ENCODE results near the gene DLGAP4.

DLGAP4 gene

DNA sequence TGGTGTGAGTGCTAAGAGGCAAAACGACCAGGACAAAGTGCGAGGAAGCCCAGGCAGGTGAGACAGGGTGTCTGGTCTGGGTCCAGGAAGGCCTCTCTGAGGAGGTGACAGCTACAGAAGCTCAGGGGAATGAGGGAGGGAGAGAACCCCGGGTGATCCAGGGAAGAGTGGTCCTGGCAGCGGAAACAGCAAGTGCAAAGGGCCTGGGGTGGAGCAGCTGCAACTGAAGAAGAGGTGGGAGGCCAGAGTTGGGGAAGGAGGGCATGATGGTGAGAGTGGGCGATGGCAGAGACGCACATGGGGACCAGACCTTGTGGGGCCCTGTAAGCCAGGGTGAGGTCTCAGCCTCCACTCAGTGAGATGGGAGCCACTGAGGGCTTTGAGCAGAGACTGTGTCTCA lies 45.8 kb downstream of the DLGAP4 start:
- DNase-seq (ENCODE audit: low read depth) = no peak
- H3K4me3 ChIP-seq (ENCODE audit: low read depth, low read length) = no peak overlapping the region
- TF ChIP-seq, protein P1, sequence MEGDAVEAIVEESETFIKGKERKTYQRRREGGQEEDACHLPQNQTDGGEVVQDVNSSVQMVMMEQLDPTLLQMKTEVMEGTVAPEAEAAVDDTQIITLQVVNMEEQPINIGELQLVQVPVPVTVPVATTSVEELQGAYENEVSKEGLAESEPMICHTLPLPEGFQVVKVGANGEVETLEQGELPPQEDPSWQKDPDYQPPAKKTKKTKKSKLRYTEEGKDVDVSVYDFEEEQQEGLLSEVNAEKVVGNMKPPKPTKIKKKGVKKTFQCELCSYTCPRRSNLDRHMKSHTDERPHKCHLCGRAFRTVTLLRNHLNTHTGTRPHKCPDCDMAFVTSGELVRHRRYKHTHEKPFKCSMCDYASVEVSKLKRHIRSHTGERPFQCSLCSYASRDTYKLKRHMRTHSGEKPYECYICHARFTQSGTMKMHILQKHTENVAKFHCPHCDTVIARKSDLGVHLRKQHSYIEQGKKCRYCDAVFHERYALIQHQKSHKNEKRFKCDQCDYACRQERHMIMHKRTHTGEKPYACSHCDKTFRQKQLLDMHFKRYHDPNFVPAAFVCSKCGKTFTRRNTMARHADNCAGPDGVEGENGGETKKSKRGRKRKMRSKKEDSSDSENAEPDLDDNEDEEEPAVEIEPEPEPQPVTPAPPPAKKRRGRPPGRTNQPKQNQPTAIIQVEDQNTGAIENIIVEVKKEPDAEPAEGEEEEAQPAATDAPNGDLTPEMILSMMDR (conservative IDR thresholded peaks at IDR 0.05; ENCODE audit: low read depth, low read length) = no peak

DNA sequence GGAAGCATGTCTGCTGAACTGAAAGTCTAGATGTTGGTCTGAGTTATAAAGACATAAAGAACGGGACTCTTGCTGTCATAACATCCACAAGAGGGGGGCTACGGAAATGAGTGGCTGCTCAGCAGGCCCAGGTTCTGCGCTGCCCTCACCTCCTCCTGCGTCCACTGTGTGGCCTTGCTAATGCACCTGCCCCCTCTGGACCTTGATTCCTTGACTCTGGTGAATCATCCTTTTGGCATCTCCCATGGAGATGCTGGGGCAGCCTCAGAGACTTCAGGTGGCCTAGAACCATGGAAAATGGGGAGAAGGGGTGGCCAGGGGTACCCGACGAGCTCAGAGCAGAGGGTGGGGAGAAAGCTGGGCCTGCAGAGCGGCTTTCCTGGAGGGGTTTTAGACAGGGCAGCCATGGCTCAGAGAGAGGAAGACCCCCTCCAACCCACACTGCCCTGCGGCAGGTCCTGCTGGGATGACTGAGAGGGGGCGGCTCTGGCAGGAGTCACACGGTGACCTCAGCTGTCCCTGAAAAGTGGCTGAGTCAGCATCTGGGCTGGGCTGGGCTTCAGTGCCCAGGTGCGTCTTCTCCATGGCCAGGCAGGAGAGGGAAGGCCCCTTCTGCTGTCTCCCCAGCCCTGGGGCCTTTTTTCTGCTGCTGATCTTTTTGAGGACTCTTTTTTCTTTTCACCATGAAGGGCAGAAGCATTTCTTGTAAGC lies 46.9 kb downstream of the DLGAP4 start:
- H3K4me3 ChIP-seq (ENCODE audit: low read depth, low read length) = no peak overlapping the region
- DNase-seq (ENCODE audit: low read depth) = no peak
- TF ChIP-seq, protein P1 (conservative IDR thresholded peaks at IDR 0.05; ENCODE audit: low read depth, low read length) = no peak

DNA sequence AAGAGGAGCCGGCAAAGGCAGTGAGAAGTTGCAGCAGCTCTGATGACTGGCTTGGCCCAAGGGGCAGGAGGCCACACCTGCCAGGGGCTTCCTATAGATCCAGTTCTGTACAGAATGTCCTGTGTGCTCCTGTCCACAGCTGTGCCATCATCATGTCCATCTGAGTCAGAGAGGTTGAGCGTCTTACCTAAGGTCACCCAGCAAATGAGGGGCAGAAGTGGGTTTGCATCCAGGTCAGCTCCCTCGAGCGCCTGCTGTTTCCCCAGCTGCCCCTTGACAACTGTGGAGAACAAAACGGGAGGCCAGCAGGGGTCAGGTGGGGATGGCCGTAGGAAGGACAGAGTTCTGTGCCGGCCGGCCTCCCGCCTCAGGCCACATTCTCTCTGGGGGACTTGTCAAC lies 47.6 kb downstream of the DLGAP4 start:
- TF ChIP-seq, protein P1 (conservative IDR thresholded peaks at IDR 0.05; ENCODE audit: low read depth, low read length) = no peak
- H3K4me3 ChIP-seq (ENCODE audit: low read depth, low read length) = no peak overlapping the region
- no peak for DNase-seq (ENCODE audit: low read depth)

DNA sequence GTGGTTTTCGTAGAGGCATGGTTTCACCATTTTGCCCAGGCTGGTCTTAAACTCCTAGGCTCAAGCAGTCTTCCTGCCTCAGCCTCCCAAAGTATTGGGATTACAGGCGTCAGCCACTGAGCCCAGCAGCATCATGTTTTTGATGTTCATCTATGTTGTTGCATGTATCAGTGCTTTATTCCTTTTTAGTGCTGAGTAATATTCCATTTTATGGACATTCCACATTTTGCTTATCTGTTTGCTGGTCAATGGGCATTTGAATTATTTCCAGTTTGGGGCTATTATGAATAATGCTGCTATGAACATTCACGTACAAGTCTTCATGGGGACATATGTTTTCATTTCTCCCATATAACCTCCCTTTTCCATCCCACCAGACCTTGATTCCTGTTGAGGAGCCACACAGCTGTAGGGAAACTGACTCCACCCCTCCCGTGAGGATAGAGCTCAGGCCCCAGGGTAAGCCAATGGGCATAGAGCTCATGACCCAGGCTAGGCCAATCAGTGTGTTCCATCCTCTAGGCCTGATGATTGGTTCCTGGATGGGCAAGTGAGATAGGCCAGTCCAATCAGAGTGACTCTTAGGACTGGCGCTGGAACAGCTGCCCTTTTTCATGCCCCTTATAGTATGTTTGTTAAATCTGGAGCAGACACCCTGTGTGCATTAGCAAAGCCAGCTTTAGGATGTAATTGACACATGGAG lies 49.5 kb downstream of the DLGAP4 start:
- TF ChIP-seq, protein P1 (conservative IDR thresholded peaks at IDR 0.05; ENCODE audit: low read depth, low read length) = no peak
- no peak for DNase-seq (ENCODE audit: low read depth)
- no peak overlapping the region for H3K4me3 ChIP-seq (ENCODE audit: low read depth, low read length)

DNA sequence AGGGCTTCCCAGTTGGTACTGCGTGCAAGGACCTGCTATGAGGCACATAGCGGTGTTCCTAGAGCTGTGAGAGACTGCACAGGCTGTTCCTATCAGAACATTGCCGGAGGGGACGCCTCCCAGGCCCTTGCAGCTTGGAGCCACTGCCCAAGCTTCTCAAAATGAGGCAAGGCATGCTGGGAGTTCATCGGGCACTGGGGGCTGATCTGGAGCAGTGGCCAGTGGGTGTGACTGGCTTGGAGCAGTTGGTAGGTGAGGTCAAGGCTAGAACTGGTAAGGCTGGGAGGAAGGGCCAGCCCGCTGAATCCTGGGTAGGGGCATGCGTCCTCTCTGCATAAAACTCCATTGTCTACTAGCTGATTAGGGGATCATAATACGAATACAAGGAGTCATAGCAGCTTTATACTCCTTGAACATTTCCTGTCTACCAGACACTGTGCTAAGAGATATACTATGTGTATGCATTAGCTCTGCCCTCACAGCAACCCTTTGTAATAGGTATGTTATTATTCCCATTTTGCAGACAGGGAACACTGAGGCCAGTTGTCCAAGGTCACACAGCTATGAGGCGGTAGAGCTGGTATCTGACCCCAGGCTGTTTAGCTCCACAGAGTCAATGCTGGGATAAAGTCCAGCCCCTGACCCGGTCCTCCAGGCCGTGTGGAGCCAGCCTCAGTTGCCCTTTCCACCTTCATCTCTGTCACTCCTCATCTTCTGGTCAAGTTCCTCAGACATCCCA lies 53.7 kb downstream of the DLGAP4 start:
- H3K4me3 ChIP-seq (ENCODE audit: low read depth, low read length) = no peak overlapping the region
- TF ChIP-seq, protein P1 (conservative IDR thresholded peaks at IDR 0.05; ENCODE audit: low read depth, low read length) = no peak
- DNase-seq (ENCODE audit: low read depth) = no peak

DNA sequence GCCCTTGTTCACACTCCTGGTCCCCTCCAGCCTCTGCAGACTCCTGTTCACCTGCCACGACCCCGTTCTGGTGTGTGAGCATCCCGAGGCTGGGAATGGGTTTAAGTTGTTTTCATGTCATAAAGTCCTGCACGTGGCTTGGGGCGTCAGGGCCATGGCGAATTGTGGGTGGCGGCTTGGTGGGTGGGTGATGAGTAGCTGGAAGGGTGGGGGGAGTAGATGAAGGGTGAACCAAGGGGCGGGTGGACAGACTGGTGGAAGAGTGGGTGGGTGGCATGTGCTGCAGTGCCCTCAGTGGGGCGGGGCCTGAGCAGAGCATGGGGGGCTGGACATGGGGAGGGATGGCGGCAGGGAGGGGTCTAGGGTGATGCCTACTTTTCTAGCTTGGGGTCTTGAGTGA lies 54.3 kb downstream of the DLGAP4 start:
- H3K4me3 ChIP-seq (ENCODE audit: low read depth, low read length) = no peak overlapping the region
- no peak for DNase-seq (ENCODE audit: low read depth)
- TF ChIP-seq, protein P1 (conservative IDR thresholded peaks at IDR 0.05; ENCODE audit: low read depth, low read length) = no peak
